Hepatocyte (in vitro differentiated cells): ENCODE results near the gene HS6ST2. TPM values are rescaled to one million over a fixed set of nuclear protein-coding genes. Genes with fewer than 3 reads are reported as not detected.
A peak's percentile ranks its signal among the peaks of the same experiment; 100 is the strongest.

ENCODE experiments used
- DNase-seq: peaks from one replicate; pipeline ENCODE4 v3.0.0-alpha.2; 2016; ENCODE audit warnings: low spot score
- H2AFZ ChIP-seq: fragments of 200-600 bp; sonication (generic); 2 replicates; pipeline ENCODE4 v1.6.0; 2016; ENCODE audit warnings: antibody characterized with exemption, mild to moderate bottlenecking
- H3K27ac ChIP-seq: fragments of 200-600 bp; sonication (generic); 2 replicates; pipeline ENCODE4 v1.5.1; 2016; ENCODE audit warnings: mild to moderate bottlenecking
- H3K27me3 ChIP-seq: fragments of 200-600 bp; sonication (generic); 2 replicates; pipeline ENCODE4 v1.6.1; 2016
- H3K36me3 ChIP-seq: fragments of 200-600 bp; sonication (generic); replicated peaks from 2 replicates; pipeline ENCODE4 v1.5.1; 2016; ENCODE audit warnings: low read depth; ENCODE audit not compliant: insufficient read depth
- H3K4me1 ChIP-seq: fragments of 200-600 bp; sonication (generic); 2 replicates; pipeline ENCODE4 v1.5.1; 2016; ENCODE audit warnings: mild to moderate bottlenecking, moderate library complexity; ENCODE audit not compliant: insufficient read depth
- H3K4me2 ChIP-seq: fragments of 200-600 bp; sonication (generic); 2 replicates; pipeline ENCODE4 v1.6.0; 2016
- H3K4me3 ChIP-seq: fragments of 200-600 bp; sonication (generic); 2 replicates; pipeline ENCODE4 v1.5.1; 2016; ENCODE audit warnings: mild to moderate bottlenecking
- H3K79me2 ChIP-seq: fragments of 200-600 bp; sonication (generic); 2 replicates; pipeline ENCODE4 v1.6.0; 2017; ENCODE audit warnings: mild to moderate bottlenecking
- H3K9me2 ChIP-seq: fragments of 200-600 bp; sonication (generic); replicated peaks from 2 replicates; pipeline ENCODE4 v1.6.0; 2017; ENCODE audit warnings: mild to moderate bottlenecking; ENCODE audit not compliant: insufficient read depth
- H3K9me3 ChIP-seq: fragments of 200-600 bp; sonication (generic); 2 replicates; pipeline ENCODE4 v1.5.1; 2016; ENCODE audit warnings: low read depth, mild to moderate bottlenecking
- H4K20me1 ChIP-seq: fragments of 200-600 bp; sonication (generic); 2 replicates; pipeline ENCODE4 v1.6.0; 2016; ENCODE audit warnings: mild to moderate bottlenecking; ENCODE audit not compliant: insufficient read depth, poor library complexity, severe bottlenecking
- CTCF ChIP-seq: fragments of 200-600 bp; sonication (generic); IDR thresholded peaks from 2 replicates; pipeline ENCODE4 v1.5.1; 2016; ENCODE audit warnings: antibody characterized with exemption, mild to moderate bottlenecking; ENCODE audit not compliant: poor library complexity
- EZH2 ChIP-seq: fragments of 200-600 bp; sonication (generic); IDR thresholded peaks from 2 replicates; pipeline ENCODE4 v1.6.1; 2016; ENCODE audit warnings: antibody characterized with exemption, mild to moderate bottlenecking, borderline replicate concordance
- EZH2phosphoT487 ChIP-seq: fragments of 200-600 bp; sonication (generic); IDR thresholded peaks from one replicate; pipeline ENCODE4 v1.6.1; 2018; ENCODE audit warnings: antibody characterized with exemption, mild to moderate bottlenecking, low read depth, moderate library complexity; ENCODE audit not compliant: unreplicated experiment, severe bottlenecking
- whole genome bisulfite sequencing: methylation state at CpG from one replicate; pipeline ENCODE4 v1.1.6; 2016; ENCODE audit warnings: low lambda C conversion rate; ENCODE audit errors: missing lambda C conversion rate; 5-methylcytosine and 5-hydroxymethylcytosine counted together
- polyA plus RNA-seq: library from polyadenylated mRNA; unstranded; fragments of >200 nt; fragmentation: Nextera tagmentation; extraction: Ambion mirVana; gene quantifications from 2 replicates; pipeline ENCODE4 v1.2.1, GENCODE V29; 2016
- total RNA-seq: library from RNA; depleted of rRNA; stranded (reverse); fragments of >200 nt; gene quantifications from 2 replicates; pipeline ENCODE4 v1.2.3, GENCODE V29; 2014

Gene HS6ST2
- total and polyA plus RNA-seq, 2 experiments from 2014 or later, result 17.4 to 21.9 TPM

GRCh38 chrX:132613801-132614200, 344.6 kb downstream of the HS6ST2 start:
- Histone ChIP-seq H3K79me2 (no peaks in the 10 kb centered on the region), H3K9me3 (no peaks in the 10 kb centered on the region), H4K20me1 (no peaks in the 10 kb centered on the region), H2AFZ (no peak overlapping the region), H3K27me3 (no peaks in the 10 kb centered on the region), H3K4me2 (no peak overlapping the region), H3K36me3 (no peaks in the 10 kb centered on the region), H3K27ac (no peak overlapping the region), H3K4me1 (no peaks in the 10 kb centered on the region), H3K9me2 (no peaks in the 10 kb centered on the region), H3K4me3 (no peak overlapping the region)
- DNase-seq, result no peak
- WGBS, result 79% methylated on average over 5 of the region's 5 CpGs
- TF ChIP-seq EZH2phosphoT487, result no peak
- no peak for TF ChIP-seq CTCF
- TF ChIP-seq EZH2, result no peak

DNA sequence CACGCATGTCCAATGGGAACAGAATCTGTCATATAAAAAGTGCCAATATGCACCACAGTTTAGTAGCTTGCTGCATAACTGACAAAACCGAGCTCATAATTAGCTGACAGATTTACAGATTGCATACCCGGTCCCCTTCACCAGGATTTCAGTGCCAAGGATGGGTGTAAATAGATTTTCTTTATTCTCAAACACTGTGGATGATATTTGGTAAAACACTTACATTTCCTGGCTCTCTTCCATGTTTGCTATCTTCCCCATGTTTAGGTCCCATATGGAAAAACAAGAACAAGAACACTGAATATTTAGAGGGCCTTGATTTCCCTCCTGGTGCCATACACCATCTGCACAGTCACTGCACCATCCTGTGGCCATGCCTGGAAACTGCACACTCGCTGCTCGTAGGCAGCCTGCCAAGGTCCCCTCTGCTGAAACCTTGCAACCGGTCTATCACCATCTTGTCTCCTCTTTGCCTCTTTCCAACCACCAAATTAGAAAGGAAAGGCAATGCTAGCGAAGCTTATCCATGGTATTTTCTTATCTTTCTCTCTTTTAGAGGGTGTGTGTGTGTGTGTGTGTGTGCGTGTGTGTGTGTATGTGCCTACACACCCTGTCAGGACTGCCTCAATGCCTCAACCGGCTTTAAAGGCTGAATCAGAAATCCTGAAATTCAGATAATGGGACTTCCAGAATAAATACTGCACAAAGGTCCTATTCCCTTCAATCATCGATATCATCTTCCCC, 345.4 kb downstream of the HS6ST2 start:
- TF ChIP-seq EZH2phosphoT487 (no peak), CTCF (peak; percentile 58), EZH2 (no peak)
- H3K27ac ChIP-seq, result no peak overlapping the region
- no peak overlapping the region for H3K4me2 ChIP-seq
- whole genome bisulfite sequencing, result 60% methylated on average over 10 of the region's 10 CpGs
- H3K79me2 ChIP-seq, result no peaks in the 10 kb centered on the region
- H3K9me3 ChIP-seq, result no peaks in the 10 kb centered on the region
- no peaks in the 10 kb centered on the region for H4K20me1 ChIP-seq
- H3K27me3 ChIP-seq, result no peaks in the 10 kb centered on the region
- H3K36me3 ChIP-seq, result no peaks in the 10 kb centered on the region
- H3K4me3 ChIP-seq, result no peak overlapping the region
- H2AFZ ChIP-seq, result no peak overlapping the region
- DNase-seq, result peak; percentile 61
- no peaks in the 10 kb centered on the region for H3K9me2 ChIP-seq
- no peaks in the 10 kb centered on the region for H3K4me1 ChIP-seq

DNA sequence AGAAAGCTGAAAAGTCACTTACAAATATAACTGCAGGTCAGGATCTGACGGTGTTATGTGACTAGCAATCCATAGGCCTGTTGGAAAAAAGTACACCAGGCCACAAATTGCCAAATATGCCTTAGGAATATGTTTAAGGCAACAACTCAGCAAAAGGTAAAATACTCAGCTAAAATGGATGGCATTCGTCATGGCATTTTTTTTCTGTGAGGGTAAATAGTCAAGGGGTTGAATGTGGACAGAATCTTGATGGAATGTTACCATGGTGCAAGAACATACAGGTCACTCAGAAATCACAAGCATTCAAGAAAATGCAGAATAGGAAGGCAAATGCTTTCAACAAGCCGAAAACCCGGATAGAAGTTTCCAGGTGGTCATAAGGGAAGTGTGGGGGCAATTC, 347.9 kb downstream of the HS6ST2 start:
- Histone ChIP-seq H3K27me3 (no peaks in the 10 kb centered on the region), H3K4me2 (no peak overlapping the region), H3K79me2 (no peaks in the 10 kb centered on the region), H3K36me3 (no peaks in the 10 kb centered on the region), H3K9me2 (no peaks in the 10 kb centered on the region), H3K9me3 (no peaks in the 10 kb centered on the region), H3K27ac (no peak overlapping the region), H3K4me1 (no peaks in the 10 kb centered on the region), H3K4me3 (no peak overlapping the region), H2AFZ (no peak overlapping the region), H4K20me1 (no peaks in the 10 kb centered on the region)
- TF ChIP-seq EZH2phosphoT487, result no peak
- no peak for TF ChIP-seq EZH2
- TF ChIP-seq CTCF, result no peak
- no peak for DNase-seq
- WGBS, result 76% methylated on average over 4 of the region's 4 CpGs
